ENCODE results near the gene TEKT3.

TEKT3 gene

GRCh38 chr17:15264542-15264941, 76.9 kb downstream of the TEKT3 start:
- Histone ChIP-seq H3K9me3 (ENCODE audit: low read length) (no peaks in the 10 kb centered on the region), H3K4me2 (ENCODE audit: low read length) (no peak overlapping the region), H3K9ac (ENCODE audit: low read length) (no peak overlapping the region), H4K20me1 (ENCODE audit: insufficient read depth, low read length) (no peaks in the 10 kb centered on the region), H2AFZ (ENCODE audit: low read length) (no peak overlapping the region), H3F3A (ENCODE audit: insufficient read depth, low read length) (no peaks in the 10 kb centered on the region), H3K27me3 (ENCODE audit: insufficient read depth, low read length) (no peaks in the 10 kb centered on the region), H3K36me3 (ENCODE audit: insufficient read depth, low read length) (no peaks in the 10 kb centered on the region), H3K4me3 (ENCODE audit: low read depth, low read length, poor library complexity, severe bottlenecking) (no peak overlapping the region), H3K79me2 (ENCODE audit: insufficient read depth, low read length) (no peaks in the 10 kb centered on the region), H3K27ac (ENCODE audit: low read depth, low read length, poor library complexity, severe bottlenecking) (no peak overlapping the region), H3K4me1 (ENCODE audit: insufficient read depth, low read length, severe bottlenecking) (no peaks in the 10 kb centered on the region), H3K9me2 (ENCODE audit: low read depth, low read length) (no peaks in the 10 kb centered on the region)
- TF ChIP-seq EZH2 (IDR thresholded peaks at IDR 0.05; ENCODE audit: borderline replicate concordance, low read length) = no peak
- TF ChIP-seq CTCF (IDR thresholded peaks at IDR 0.05; ENCODE audit: low read length) = no peak

- no peak overlapping the region for H3K4me2 ChIP-seq (ENCODE audit: low read length)
- TF ChIP-seq CTCF (IDR thresholded peaks at IDR 0.05; ENCODE audit: low read length) (no peak), EZH2 (IDR thresholded peaks at IDR 0.05; ENCODE audit: borderline replicate concordance, low read length) (no peak)
- no peaks in the 10 kb centered on the region for H3K9me3 ChIP-seq (ENCODE audit: low read length)
These were observed 77.7 kb downstream of the TEKT3 start for GRCh38 chr17:15263680-15264079.

GRCh38 chr17:15263206-15263579, 78.2 kb downstream of the TEKT3 start:
- no peaks in the 10 kb centered on the region for H4K20me1 ChIP-seq (ENCODE audit: insufficient read depth, low read length)
- H3K27me3 ChIP-seq (ENCODE audit: insufficient read depth, low read length) = no peaks in the 10 kb centered on the region
- no peaks in the 10 kb centered on the region for H3K4me1 ChIP-seq (ENCODE audit: insufficient read depth, low read length, severe bottlenecking)
- no peak overlapping the region for H3K27ac ChIP-seq (ENCODE audit: low read depth, low read length, poor library complexity, severe bottlenecking)
- H3F3A ChIP-seq (ENCODE audit: insufficient read depth, low read length) = no peaks in the 10 kb centered on the region
- no peak overlapping the region for H3K4me2 ChIP-seq (ENCODE audit: low read length)
- no peaks in the 10 kb centered on the region for H3K79me2 ChIP-seq (ENCODE audit: insufficient read depth, low read length)
- H3K4me3 ChIP-seq (ENCODE audit: low read depth, low read length, poor library complexity, severe bottlenecking) = no peak overlapping the region
- H3K9me3 ChIP-seq (ENCODE audit: low read length) = no peaks in the 10 kb centered on the region
- TF ChIP-seq CTCF (IDR thresholded peaks at IDR 0.05; ENCODE audit: low read length) (no peak), EZH2 (IDR thresholded peaks at IDR 0.05; ENCODE audit: borderline replicate concordance, low read length) (no peak)
- H3K36me3 ChIP-seq (ENCODE audit: insufficient read depth, low read length) = no peaks in the 10 kb centered on the region
- H2AFZ ChIP-seq (ENCODE audit: low read length) = no peak overlapping the region
- H3K9me2 ChIP-seq (ENCODE audit: low read depth, low read length) = no peaks in the 10 kb centered on the region
- no peak overlapping the region for H3K9ac ChIP-seq (ENCODE audit: low read length)

More at GRCh38 chr17:15263680-15264079, 77.7 kb downstream of the TEKT3 start:
- H3K79me2 ChIP-seq (ENCODE audit: insufficient read depth, low read length) = no peaks in the 10 kb centered on the region
- H4K20me1 ChIP-seq (ENCODE audit: insufficient read depth, low read length) = no peaks in the 10 kb centered on the region
- no peaks in the 10 kb centered on the region for H3K36me3 ChIP-seq (ENCODE audit: insufficient read depth, low read length)
- no peaks in the 10 kb centered on the region for H3K4me1 ChIP-seq (ENCODE audit: insufficient read depth, low read length, severe bottlenecking)
- H3K27me3 ChIP-seq (ENCODE audit: insufficient read depth, low read length) = no peaks in the 10 kb centered on the region
- no peaks in the 10 kb centered on the region for H3K9me2 ChIP-seq (ENCODE audit: low read depth, low read length)
- H3K27ac ChIP-seq (ENCODE audit: low read depth, low read length, poor library complexity, severe bottlenecking) = no peak overlapping the region
- H3K4me3 ChIP-seq (ENCODE audit: low read depth, low read length, poor library complexity, severe bottlenecking) = no peak overlapping the region
- H3K9ac ChIP-seq (ENCODE audit: low read length) = no peak overlapping the region
- no peak overlapping the region for H2AFZ ChIP-seq (ENCODE audit: low read length)
- H3F3A ChIP-seq (ENCODE audit: insufficient read depth, low read length) = no peaks in the 10 kb centered on the region
